ENCODE data around the gene LENEP.

Gene LENEP

DNA sequence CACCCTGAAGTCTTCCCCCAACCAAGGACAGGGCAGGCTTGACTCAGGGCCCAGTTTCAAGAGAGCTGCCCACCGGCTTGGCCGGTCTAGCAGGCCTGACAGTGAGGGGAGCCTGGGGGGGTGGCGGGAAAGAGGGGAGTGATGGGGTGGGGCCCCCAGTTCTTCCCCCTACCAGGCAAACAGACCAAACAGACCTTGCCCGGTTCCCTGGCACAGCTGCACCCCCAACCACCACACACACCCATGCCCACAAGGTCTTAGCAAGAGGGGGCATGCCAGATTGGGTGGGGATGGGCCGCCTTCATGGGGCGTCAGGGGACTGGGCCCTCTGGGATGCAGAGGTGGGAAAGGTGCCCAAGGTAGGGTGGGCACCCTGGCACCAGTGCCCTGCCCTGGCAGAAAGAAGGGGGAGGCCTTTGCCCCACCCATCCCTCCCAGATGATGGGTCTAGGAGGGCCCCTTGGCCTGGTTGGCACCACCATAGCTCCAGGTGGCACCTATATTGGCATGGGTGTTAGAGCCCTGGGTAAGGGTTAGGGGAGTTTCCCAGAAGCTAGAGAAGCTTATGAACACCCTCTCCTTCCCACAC is 18.1 kb downstream of the LENEP start:
- Histone ChIP-seq H3K36me3 (peaks cover 54% of the 10 kb centered on the region), H3K4me3 (ENCODE audit: low read depth in 1 of 2, low read length in 1 of 2) (peak overlapping the region; percentile 85 to 95), H3K27ac (peak overlapping the region; percentile 97), H3K27me3 (no peaks in the 10 kb centered on the region), H3K9me3 (no peaks in the 10 kb centered on the region), H3K4me1 (ENCODE audit: control insufficient read depth in 1 of 2, insufficient read depth in 1 of 2, low read depth in 1 of 2, low read length in 1 of 2) (peaks cover 90 to 98% of the 10 kb centered on the region in 2 experiments)
- TF ChIP-seq, protein P1, sequence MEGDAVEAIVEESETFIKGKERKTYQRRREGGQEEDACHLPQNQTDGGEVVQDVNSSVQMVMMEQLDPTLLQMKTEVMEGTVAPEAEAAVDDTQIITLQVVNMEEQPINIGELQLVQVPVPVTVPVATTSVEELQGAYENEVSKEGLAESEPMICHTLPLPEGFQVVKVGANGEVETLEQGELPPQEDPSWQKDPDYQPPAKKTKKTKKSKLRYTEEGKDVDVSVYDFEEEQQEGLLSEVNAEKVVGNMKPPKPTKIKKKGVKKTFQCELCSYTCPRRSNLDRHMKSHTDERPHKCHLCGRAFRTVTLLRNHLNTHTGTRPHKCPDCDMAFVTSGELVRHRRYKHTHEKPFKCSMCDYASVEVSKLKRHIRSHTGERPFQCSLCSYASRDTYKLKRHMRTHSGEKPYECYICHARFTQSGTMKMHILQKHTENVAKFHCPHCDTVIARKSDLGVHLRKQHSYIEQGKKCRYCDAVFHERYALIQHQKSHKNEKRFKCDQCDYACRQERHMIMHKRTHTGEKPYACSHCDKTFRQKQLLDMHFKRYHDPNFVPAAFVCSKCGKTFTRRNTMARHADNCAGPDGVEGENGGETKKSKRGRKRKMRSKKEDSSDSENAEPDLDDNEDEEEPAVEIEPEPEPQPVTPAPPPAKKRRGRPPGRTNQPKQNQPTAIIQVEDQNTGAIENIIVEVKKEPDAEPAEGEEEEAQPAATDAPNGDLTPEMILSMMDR (IDR thresholded peaks at IDR 0.05) = no peak

DNA sequence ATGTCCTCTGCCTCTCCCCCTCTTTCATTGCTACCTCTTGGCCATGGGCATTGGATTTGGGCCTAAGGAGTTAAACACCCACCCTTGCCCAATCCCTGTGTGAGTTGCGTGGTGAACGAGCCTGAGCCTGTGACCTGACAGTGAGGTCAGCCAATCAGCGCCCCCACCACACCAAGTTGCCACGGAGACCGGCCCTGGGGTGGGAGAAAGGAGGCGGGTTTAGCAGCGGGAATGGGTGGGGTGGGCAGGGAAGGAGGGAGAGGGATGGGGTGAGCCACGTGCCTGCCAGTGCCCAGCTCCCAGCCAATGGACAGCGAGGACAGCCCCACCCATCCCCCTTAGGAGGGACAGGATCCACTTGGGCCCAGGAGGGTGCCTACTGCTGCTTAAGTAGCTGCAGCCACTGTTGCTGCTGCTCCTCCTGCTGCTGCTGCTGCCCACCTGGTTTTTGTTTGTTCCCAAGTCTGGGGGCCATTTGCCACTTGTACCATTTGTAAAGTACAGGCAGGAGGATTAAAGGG is 18.7 kb downstream of the LENEP start:
- Histone ChIP-seq H3K27me3 (no peaks in the 10 kb centered on the region), H3K36me3 (peaks cover 59% of the 10 kb centered on the region), H3K4me1 (ENCODE audit: control insufficient read depth in 1 of 2, insufficient read depth in 1 of 2, low read depth in 1 of 2, low read length in 1 of 2) (peaks cover 90 to 98% of the 10 kb centered on the region in 2 experiments), H3K9me3 (no peaks in the 10 kb centered on the region), H3K4me3 (ENCODE audit: low read depth in 1 of 2, low read length in 1 of 2) (peak overlapping the region; percentile 85 to 95), H3K27ac (peak overlapping the region; percentile 97)
- TF ChIP-seq, protein P1 (IDR thresholded peaks at IDR 0.05) = no peak

DNA sequence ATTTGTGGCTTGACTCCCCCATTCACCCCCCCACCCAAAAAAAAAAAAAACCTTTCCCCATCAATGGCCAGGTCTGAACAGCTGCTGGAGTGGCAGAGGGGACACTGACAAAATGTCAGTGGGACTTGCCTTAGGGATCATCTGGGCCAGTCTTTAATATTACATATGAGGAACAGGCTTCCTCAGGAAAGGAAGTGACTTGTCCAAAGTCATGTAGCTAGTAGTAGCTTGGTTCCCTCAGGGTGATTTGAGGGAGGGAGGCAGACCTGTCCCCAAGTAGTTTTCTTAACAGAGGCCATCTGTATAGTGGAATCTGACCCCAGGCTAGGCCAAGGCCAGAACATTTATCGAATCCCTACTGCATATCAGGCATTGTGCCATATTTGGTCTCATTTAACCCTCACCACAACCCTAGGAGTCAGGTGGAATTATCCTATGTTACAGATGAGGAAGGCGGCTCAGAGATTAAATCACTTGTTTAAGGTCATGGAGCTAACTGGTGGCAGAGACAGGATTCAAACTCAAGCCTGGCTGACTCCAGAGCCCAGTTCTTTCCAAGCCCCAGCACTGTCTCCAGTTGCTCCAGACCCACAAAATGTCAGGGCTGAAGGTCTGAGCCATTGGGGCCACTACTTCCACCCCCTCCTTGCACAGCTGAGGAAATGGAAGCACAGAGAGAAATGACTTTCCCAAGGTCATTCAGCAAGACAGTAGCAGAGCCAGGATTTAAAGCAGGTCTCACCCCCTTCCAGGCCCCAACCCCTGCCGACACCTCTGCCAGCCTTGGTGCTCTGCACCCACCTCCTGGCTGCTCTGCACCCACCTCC is 19.6 kb downstream of the LENEP start:
- Histone ChIP-seq H3K36me3 (peaks cover 68% of the 10 kb centered on the region), H3K4me3 (ENCODE audit: low read depth in 1 of 2, low read length in 1 of 2) (peak overlapping the region; percentile 34 to 85), H3K9me3 (no peaks in the 10 kb centered on the region), H3K27me3 (no peaks in the 10 kb centered on the region), H3K27ac (peak overlapping the region; percentile 97), H3K4me1 (ENCODE audit: control insufficient read depth in 1 of 2, insufficient read depth in 1 of 2, low read depth in 1 of 2, low read length in 1 of 2) (peaks cover 90 to 98% of the 10 kb centered on the region in 2 experiments)
- TF ChIP-seq, protein P1 (IDR thresholded peaks at IDR 0.05) = no peak

DNA sequence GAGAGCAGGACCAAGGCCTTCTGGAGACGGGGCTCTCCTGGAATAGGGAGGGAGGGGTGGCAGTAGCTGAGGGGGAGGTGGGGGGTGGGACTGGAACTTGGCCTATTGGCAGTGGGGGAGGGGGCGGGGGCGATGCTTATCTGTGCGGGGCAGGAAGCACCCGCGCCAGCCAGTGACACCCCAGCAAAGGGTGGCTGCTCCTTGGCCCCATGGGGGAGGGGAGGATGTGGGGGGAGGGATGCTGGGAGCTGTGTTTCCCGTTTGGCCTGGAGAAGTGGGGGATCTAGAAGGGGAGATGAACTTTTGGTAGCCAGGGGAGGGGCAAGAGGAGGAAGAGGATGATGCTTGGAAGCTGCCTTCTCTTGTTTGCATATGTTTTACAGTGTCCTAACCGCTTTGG is 20.2 kb downstream of the LENEP start:
- H3K9me3 ChIP-seq = no peaks in the 10 kb centered on the region
- peak overlapping the region; percentile 97 for H3K27ac ChIP-seq
- H3K36me3 ChIP-seq = peaks cover 75% of the 10 kb centered on the region
- TF ChIP-seq, protein P1 (IDR thresholded peaks at IDR 0.05) = no peak
- H3K27me3 ChIP-seq = no peaks in the 10 kb centered on the region
- H3K4me3 ChIP-seq (ENCODE audit: low read depth in 1 of 2, low read length in 1 of 2) = peak overlapping the region in 1 of 2 experiments; percentile 85
- peaks cover 87 to 95% of the 10 kb centered on the region in 2 experiments for H3K4me1 ChIP-seq (ENCODE audit: control insufficient read depth in 1 of 2, insufficient read depth in 1 of 2, low read depth in 1 of 2, low read length in 1 of 2)

DNA sequence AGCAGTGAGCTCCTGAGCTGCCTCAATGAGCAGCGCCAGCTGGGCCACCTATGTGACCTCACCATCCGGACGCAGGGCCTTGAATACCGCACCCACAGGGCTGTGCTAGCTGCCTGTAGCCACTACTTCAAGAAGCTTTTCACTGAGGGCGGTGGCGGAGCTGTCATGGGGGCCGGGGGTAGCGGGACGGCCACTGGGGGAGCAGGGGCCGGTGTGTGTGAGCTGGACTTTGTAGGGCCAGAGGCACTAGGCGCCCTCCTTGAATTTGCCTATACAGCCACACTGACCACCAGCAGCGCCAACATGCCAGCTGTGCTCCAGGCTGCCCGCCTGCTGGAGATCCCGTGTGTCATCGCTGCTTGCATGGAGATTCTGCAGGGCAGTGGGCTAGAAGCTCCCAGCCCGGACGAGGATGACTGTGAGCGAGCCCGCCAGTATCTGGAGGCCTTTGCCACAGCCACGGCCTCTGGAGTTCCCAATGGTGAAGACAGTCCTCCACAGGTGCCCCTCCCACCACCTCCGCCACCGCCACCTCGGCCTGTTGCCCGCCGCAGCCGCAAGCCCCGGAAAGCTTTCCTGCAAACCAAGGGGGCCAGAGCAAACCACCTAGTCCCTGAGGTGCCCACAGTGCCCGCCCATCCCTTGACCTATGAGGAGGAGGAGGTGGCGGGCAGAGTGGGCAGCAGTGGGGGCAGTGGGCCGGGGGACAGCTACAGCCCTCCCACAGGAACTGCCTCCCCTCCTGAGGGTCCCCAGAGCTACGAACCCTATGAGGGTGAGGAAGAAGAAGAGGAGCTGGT is 21.5 kb downstream of the LENEP start:
- TF ChIP-seq, protein P1 (IDR thresholded peaks at IDR 0.05) = no peak
- Histone ChIP-seq H3K27ac (peak overlapping the region; percentile 97), H3K27me3 (no peaks in the 10 kb centered on the region), H3K4me3 (ENCODE audit: low read depth in 1 of 2, low read length in 1 of 2) (no peak overlapping the region), H3K9me3 (no peaks in the 10 kb centered on the region), H3K36me3 (peaks cover 86% of the 10 kb centered on the region), H3K4me1 (ENCODE audit: control insufficient read depth in 1 of 2, insufficient read depth in 1 of 2, low read depth in 1 of 2, low read length in 1 of 2) (peaks cover 76 to 82% of the 10 kb centered on the region in 2 experiments)
